Hematopoietic multipotent progenitor cell treated with erythropoietin and hydrocortisone succinate and interleukin-3 and kit ligand, for 15 days (in vitro differentiated cells): Measurements from ENCODE around the gene PBX2.
"Not testable (repeated sequence)": the region's sequence is repeated elsewhere in the genome, so short reads cannot be mapped to it uniquely, and the experiment has no call there.

Experiments
- DNase-seq: peaks from one replicate; pipeline ENCODE4 v3.0.0-alpha.2; 2015; ENCODE audit warnings: low spot score

The PBX2 gene

GRCh38 chr6:32203426-32204267 is 13.6 kb upstream of the PBX2 start:
- no peak for DNase-seq

GRCh38 chr6:32202186-32202585 is 12.2 kb upstream of the PBX2 start:
- DNase-seq: no peak

- DNase-seq: no peak
Measured at GRCh38 chr6:32200711-32201475, 10.9 kb upstream of the PBX2 start.

GRCh38 chr6:32198866-32199265 is 8.9 kb upstream of the PBX2 start:
- no peak for DNase-seq

- DNase-seq: no peak
Measured at GRCh38 chr6:32198345-32198696, 8.3 kb upstream of the PBX2 start.

GRCh38 chr6:32196682-32197616 is 6.9 kb upstream of the PBX2 start:
- DNase-seq: no peak

GRCh38 chr6:32195902-32196681 is 6.1 kb upstream of the PBX2 start:
- no peak for DNase-seq

- DNase-seq: peak; percentile 99
Measured at GRCh38 chr6:32195652-32195901, 5.6 kb upstream of the PBX2 start.

- DNase-seq: peak; percentile 72
Measured at GRCh38 chr6:32194825-32195651, 5.0 kb upstream of the PBX2 start.

GRCh38 chr6:32194388-32194787 is 4.4 kb upstream of the PBX2 start:
- no peak for DNase-seq

GRCh38 chr6:32193096-32193495 is 3.1 kb upstream of the PBX2 start:
- not testable (repeated sequence) for DNase-seq

GRCh38 chr6:32192608-32193039 is 2.6 kb upstream of the PBX2 start, which contains the start of gene GPSM3:
Gene GPSM3, minus strand, starts transcription at chr6:32192643. Its CDS starts 130 bp downstream, at chr6:32192513.
- no peak for DNase-seq

- DNase-seq: no peak
Measured at GRCh38 chr6:32191696-32192607, 1.9 kb upstream of the PBX2 start.

- DNase-seq: no peak
Measured at GRCh38 chr6:32190911-32191677, 1.1 kb upstream of the PBX2 start.

- no peak for DNase-seq
Measured at GRCh38 chr6:32189742-32190053, 304 bp downstream of the PBX2 start.

- DNase-seq: no peak
Measured at GRCh38 chr6:32189069-32189741, 797 bp downstream of the PBX2 start.

- no peak for DNase-seq
Measured at GRCh38 chr6:32188381-32189068, 1.5 kb downstream of the PBX2 start.
